Body of pancreas (tissue), 4 donors: ENCODE data around the gene FIGLA.

Experiments used
- POLR2A ChIP-seq, 3 donors: fragments of 450-650 bp; IDR thresholded peaks; one replicate each; pipeline ENCODE4 v1.6.1; 2016; ENCODE audit warnings: antibody characterized with exemption in 3 of 3, mild to moderate bottlenecking in 2 of 3
- TF ChIP-seq, protein P1 (sequence below), 7 experiments: fragments of 450-650 bp in 4 of 7; fragments of 200-600 bp in 3 of 7; sonication (generic) in 3 of 7; IDR thresholded peaks; one replicate each; pipeline ENCODE4 v1.5.1; 2016 to 2019; ENCODE audit warnings: antibody characterized with exemption in 7 of 7

- TF ChIP-seq, protein P1, sequence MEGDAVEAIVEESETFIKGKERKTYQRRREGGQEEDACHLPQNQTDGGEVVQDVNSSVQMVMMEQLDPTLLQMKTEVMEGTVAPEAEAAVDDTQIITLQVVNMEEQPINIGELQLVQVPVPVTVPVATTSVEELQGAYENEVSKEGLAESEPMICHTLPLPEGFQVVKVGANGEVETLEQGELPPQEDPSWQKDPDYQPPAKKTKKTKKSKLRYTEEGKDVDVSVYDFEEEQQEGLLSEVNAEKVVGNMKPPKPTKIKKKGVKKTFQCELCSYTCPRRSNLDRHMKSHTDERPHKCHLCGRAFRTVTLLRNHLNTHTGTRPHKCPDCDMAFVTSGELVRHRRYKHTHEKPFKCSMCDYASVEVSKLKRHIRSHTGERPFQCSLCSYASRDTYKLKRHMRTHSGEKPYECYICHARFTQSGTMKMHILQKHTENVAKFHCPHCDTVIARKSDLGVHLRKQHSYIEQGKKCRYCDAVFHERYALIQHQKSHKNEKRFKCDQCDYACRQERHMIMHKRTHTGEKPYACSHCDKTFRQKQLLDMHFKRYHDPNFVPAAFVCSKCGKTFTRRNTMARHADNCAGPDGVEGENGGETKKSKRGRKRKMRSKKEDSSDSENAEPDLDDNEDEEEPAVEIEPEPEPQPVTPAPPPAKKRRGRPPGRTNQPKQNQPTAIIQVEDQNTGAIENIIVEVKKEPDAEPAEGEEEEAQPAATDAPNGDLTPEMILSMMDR (IDR thresholded peaks at IDR 0.05) = no peak
- TF ChIP-seq POLR2A (IDR thresholded peaks at IDR 0.05) = no peak
Observed at GRCh38 chr2:70820499-70820898, 30.1 kb upstream of the FIGLA start, which contains the start of gene CLEC4F.
